Measurements from ENCODE around the gene C3orf18.
A peak's percentile ranks its signal among the peaks of the same experiment; 100 is the strongest.

Gene C3orf18

DNA sequence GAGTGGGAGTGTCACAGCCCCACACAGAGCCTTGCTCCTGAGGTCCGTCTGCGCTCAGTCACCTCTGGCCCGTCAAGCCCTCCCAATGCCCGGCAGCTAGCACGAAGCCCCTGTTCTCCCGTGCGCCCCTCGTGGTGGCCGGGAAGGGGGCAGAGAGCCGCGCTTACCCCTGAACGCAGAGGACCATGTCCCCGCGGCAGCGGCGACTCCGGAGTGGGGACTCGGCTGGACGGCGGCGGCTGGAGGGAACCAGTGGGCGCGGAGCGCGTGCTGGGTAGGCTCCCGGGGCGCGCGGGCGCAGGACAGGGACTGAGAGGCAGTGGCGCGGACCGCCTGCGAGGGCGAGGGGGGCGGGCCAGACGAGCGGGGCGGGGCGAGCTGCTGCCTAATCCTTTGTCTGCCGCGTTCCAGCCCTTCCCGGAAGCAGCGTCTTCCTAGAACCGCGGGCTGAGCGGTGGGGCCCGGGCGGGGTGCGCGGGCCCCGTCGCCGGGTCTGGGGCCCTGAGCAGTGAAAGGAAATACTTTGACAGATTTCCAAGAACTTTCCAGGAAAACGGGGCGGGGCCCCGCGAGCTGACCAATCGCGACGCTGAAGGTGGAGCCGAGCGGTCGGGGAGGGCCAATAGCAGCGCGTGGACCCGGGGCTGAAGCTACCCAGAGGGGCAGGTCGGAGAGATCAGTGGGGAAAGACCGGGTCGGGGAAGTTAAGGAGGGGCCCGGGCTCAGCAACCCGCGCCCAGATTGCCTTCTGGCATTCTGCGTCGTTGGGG, 44.1 kb upstream of the C3orf18 start, which contains the start of gene CISH:
CISH (minus strand) TSS at position 311 of the 770 bp plus-strand sequence; CDS start at position 187, 124 bp downstream.
- peak within 1 kb of the TSS; percentile 74 for H3K4me3 ChIP-seq (ENCODE audit: low read length)
- TF ChIP-seq, protein P1, sequence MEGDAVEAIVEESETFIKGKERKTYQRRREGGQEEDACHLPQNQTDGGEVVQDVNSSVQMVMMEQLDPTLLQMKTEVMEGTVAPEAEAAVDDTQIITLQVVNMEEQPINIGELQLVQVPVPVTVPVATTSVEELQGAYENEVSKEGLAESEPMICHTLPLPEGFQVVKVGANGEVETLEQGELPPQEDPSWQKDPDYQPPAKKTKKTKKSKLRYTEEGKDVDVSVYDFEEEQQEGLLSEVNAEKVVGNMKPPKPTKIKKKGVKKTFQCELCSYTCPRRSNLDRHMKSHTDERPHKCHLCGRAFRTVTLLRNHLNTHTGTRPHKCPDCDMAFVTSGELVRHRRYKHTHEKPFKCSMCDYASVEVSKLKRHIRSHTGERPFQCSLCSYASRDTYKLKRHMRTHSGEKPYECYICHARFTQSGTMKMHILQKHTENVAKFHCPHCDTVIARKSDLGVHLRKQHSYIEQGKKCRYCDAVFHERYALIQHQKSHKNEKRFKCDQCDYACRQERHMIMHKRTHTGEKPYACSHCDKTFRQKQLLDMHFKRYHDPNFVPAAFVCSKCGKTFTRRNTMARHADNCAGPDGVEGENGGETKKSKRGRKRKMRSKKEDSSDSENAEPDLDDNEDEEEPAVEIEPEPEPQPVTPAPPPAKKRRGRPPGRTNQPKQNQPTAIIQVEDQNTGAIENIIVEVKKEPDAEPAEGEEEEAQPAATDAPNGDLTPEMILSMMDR (conservative IDR thresholded peaks at IDR 0.05; ENCODE audit: low read length): peak; percentile 40
- DNase-seq (ENCODE audit: low read depth): peak; percentile 87

DNA sequence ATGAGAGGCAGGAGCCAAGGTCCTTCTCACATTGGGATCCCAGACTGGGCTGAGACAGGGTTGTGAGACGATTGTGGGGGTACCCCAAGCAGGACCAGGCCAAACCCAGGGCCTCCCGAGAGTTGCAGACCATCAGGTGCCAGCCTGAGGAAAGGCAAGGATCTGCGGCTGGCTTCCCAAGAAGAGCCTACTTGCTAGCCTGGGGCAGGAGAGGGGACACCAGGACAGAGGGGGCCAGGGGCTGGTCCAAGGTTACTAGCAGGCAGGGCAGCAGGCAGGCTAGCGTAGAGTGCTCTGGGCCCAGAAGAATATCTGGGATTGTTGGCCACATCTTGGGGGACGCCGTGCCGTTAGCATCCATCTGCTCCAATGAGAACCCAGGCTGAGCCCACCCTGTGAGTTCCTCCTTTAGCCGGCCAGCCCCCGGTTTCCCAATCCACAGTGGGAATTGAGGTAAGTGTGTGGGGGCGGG, 43.5 kb upstream of the C3orf18 start:
- TF ChIP-seq, protein P1 (conservative IDR thresholded peaks at IDR 0.05; ENCODE audit: low read length): no peak
- peak overlapping the region; percentile 74 for H3K4me3 ChIP-seq (ENCODE audit: low read length)
- no peak for DNase-seq (ENCODE audit: low read depth)

DNA sequence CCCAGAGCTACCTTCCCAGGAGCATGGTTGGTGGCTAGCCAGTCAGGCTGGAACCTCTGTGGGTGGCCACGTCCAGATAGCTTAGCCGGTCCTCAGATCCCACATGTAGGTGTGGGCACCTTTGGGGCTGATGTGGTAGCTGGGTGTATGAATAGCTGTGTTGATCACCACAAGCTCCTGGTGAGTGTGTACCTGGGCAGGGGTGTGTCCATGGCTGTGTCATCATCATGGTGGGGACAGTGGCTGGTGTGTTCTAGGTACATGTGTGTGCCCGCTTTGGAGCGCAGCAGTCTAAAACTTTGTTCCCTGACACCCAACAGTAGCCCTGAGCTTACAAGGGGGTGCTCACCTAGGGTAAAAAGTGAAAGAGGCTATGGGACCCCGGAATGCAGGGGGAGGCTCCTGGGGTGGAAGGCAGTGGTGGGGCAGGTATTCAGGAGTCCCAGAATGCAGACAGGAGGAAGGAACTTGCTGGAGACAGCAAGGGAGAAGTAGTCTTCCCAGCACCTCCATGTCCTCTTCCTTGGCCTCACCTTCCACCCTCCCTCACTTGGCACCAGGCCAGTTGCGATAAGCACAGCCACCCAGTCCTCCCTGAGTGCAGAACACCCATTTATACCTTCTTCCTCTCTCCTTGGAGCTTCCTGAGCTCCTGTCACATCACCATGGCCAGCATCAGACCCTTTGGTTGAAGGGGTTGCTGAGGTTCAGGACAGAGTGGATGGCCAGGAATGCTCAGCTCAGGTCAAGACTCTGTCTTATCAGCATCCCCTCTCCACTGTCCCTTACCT, 42.8 kb upstream of the C3orf18 start:
- H3K4me3 ChIP-seq (ENCODE audit: low read length): peak overlapping the region; percentile 74
- TF ChIP-seq, protein P1 (conservative IDR thresholded peaks at IDR 0.05; ENCODE audit: low read length): no peak
- DNase-seq (ENCODE audit: low read depth): no peak

DNA sequence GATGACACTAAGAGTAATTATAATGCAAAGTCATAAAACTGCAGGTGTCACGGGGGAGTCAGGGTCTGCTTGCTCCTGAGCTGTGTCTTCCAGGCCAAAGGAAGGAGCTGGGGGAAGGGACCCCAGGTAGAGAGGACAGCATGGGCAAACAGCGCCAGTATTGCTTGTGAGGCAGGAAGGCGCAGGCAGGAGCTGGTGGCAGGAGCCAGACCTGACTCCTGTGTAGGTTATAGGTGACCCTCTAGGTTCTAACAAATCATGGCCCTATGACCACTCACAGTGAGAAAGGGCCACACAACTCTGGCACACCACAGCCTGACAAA, 42.2 kb upstream of the C3orf18 start:
- TF ChIP-seq, protein P1 (conservative IDR thresholded peaks at IDR 0.05; ENCODE audit: low read length): no peak
- DNase-seq (ENCODE audit: low read depth): no peak
- H3K4me3 ChIP-seq (ENCODE audit: low read length): no peak overlapping the region

DNA sequence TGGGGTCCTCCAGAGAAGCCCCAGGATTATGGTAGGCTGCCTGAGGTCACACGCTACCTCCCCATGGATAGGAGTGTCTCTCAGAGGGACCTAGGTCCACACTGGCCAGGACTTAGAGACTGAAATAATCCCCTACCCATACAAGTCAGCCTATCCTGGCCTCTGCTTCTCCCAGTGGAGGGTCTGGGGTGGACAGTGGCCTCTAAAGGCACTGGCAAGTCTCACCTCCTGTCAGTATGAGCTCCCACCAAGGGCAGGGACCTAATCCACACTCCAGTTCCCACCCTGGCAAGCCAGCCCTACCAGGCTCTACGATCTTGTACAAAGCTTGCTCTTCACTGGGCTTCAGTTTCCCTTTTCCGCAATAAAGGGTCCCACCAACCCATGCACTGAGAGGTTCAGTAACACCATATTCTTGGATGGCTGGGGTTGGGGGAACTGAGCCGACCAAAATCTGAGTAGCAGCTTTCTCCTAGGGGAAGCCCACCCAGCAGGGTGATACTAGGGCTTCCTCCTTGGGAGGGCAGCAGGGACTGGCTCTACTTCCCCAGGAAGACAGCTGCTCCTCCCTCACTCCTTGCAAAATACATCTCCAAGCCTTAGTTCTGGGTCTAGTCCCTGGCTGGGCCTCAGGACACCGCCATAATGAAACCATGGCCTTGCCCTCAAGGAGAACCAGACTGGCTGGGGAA, 41.7 kb upstream of the C3orf18 start:
- TF ChIP-seq, protein P1 (conservative IDR thresholded peaks at IDR 0.05; ENCODE audit: low read length): no peak
- H3K4me3 ChIP-seq (ENCODE audit: low read length): no peak overlapping the region
- no peak for DNase-seq (ENCODE audit: low read depth)

DNA sequence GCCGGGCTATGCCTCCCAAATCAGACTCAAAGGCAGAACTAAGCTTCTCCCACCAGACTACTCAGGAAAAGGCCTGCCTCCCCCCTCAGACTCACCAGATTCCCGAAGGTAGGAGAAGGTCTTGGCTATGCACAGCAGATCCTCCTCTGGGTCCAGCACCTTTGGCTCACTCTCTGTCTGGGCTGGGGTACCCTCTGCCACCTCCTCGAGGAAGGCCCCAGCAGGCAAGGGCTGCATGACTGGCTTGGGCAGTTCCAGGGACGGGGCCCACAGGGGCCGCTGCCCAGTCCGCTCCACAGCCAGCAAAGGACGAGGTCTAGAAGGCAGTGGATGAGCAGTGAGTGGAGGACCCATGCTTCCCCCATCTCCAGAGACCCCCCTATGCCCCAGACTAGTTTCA, 40.7 kb upstream of the C3orf18 start:
- TF ChIP-seq, protein P1 (conservative IDR thresholded peaks at IDR 0.05; ENCODE audit: low read length): no peak
- no peak for DNase-seq (ENCODE audit: low read depth)
- H3K4me3 ChIP-seq (ENCODE audit: low read length): no peak overlapping the region

All from AG10803 (cell line).